Keratinocyte (primary cell): ENCODE measurements around the gene LAPTM5. TPM values are rescaled to one million over a fixed set of nuclear protein-coding genes. Genes with fewer than 3 reads are reported as not detected.

Experiments used
- DNase-seq: peaks from one replicate; pipeline ENCODE4 v3.0.0-alpha.2; 2011; ENCODE audit warnings: low read depth, missing footprints, low spot score
- FAIRE-seq: peaks from 2 replicates; lab custom pipeline; 2011; peaks lifted over from hg19 to GRCh38; lab: Jason Lieb, UNC
- H2AFZ ChIP-seq: 2 replicates; pipeline ENCODE4 v1.6.0; 2012; ENCODE audit warnings: low read length, control low read depth, inconsistent platforms; ENCODE audit not compliant: control insufficient read depth
- H3K27ac ChIP-seq: 2 replicates; pipeline ENCODE4 v1.5.1; 2011; ENCODE audit warnings: low read length; ENCODE audit not compliant: control insufficient read depth, insufficient read depth
- H3K27me3 ChIP-seq: 3 replicates; pipeline ENCODE4 v1.6.0; 2011; ENCODE audit warnings: low read length; ENCODE audit not compliant: control insufficient read depth, insufficient read depth; ENCODE audit errors: extremely low read depth
- H3K36me3 ChIP-seq, 2 experiments: 2 replicates in 1 of 2; 3 replicates in 1 of 2; pipeline ENCODE4 v1.5.1; 2011; ENCODE audit warnings: low read length in 2 of 2, mild to moderate bottlenecking in 1 of 2; ENCODE audit not compliant: control insufficient read depth in 2 of 2, insufficient read depth in 2 of 2; ENCODE audit errors: extremely low read depth in 1 of 2
- H3K4me1 ChIP-seq: 3 replicates; pipeline ENCODE4 v1.5.1; 2011; ENCODE audit warnings: low read length; ENCODE audit not compliant: control insufficient read depth, insufficient read depth; ENCODE audit errors: extremely low read depth
- H3K4me2 ChIP-seq: 3 replicates; pipeline ENCODE4 v1.6.0; 2011; ENCODE audit warnings: low read depth, low read length; ENCODE audit not compliant: control insufficient read depth, insufficient read depth; ENCODE audit errors: extremely low read depth
- H3K4me3 ChIP-seq, 3 experiments: fragments of 200-600 bp in 1 of 3; sonication (generic) in 1 of 3; 2 replicates in 2 of 3; 3 replicates in 1 of 3; pipeline ENCODE4 v1.5.1; 2011 to 2016; ENCODE audit warnings: low read length in 3 of 3, mild to moderate bottlenecking in 3 of 3, control low read depth in 2 of 3, inconsistent platforms in 1 of 3, low read depth in 1 of 3, mixed read lengths in 1 of 3, mixed run types in 1 of 3, moderate library complexity in 1 of 3; ENCODE audit not compliant: control insufficient read depth in 2 of 3, insufficient read depth in 2 of 3; ENCODE audit errors: extremely low read depth in 1 of 3
- H3K79me2 ChIP-seq: 2 replicates; pipeline ENCODE4 v1.6.0; 2012; ENCODE audit warnings: low read length; ENCODE audit not compliant: control insufficient read depth, insufficient read depth
- H3K9ac ChIP-seq: 3 replicates; pipeline ENCODE4 v1.6.0; 2011; ENCODE audit warnings: low read length; ENCODE audit not compliant: control insufficient read depth, insufficient read depth; ENCODE audit errors: extremely low read depth
- H3K9me1 ChIP-seq: 3 replicates; pipeline ENCODE4 v1.6.0; 2011; ENCODE audit warnings: low read length; ENCODE audit not compliant: control insufficient read depth, insufficient read depth; ENCODE audit errors: extremely low read depth
- H3K9me3 ChIP-seq: 2 replicates; pipeline ENCODE4 v1.5.1; 2012; ENCODE audit warnings: low read depth, low read length; ENCODE audit not compliant: control insufficient read depth
- H4K20me1 ChIP-seq: 3 replicates; pipeline ENCODE4 v1.6.0; 2011; ENCODE audit warnings: low read length; ENCODE audit not compliant: control insufficient read depth, insufficient read depth; ENCODE audit errors: extremely low read depth
- CTCF ChIP-seq, 3 experiments: IDR thresholded peaks in 1 of 3; conservative IDR thresholded peaks in 1 of 3; optimal IDR thresholded peaks in 1 of 3; 2 replicates in 2 of 3; 3 replicates in 1 of 3; pipeline versions ENCODE3 to v1.5.1; 2011; ENCODE audit warnings: low read length in 3 of 3, mild to moderate bottlenecking in 3 of 3, moderate library complexity in 2 of 3, control low read depth in 1 of 3, inconsistent platforms in 1 of 3; ENCODE audit not compliant: insufficient read depth in 2 of 3; ENCODE audit errors: extremely low read depth in 1 of 3
- EZH2 ChIP-seq: IDR thresholded peaks from one replicate; pipeline ENCODE4 v1.6.1; 2012; ENCODE audit warnings: inconsistent platforms, mild to moderate bottlenecking, low read length, moderate library complexity
- dilution Hi-C: fragments of 300-500 bp; cut with MboI; formaldehyde crosslinking; loops from one replicate; pipeline ENCODE4 v1.7.0; 2020; ENCODE audit warnings: low sequenced_read_pairs; ENCODE audit not compliant: extremely low pct_ligation_motif_present
- polyA plus RNA-seq, 5 experiments: library from polyadenylated mRNA; depleted of rRNA in 3 of 5; stranded (reverse) in 3 of 5; stranded (forward) in 1 of 5; unstranded in 1 of 5; fragments of >200 nt; gene quantifications; 1 replicate in 1 of 5; 2 replicates in 3 of 5; 3 replicates in 1 of 5; pipeline versions ENCODE4 v1.2.1 to v1.2.3, GENCODE V29; 2011 to 2012; ENCODE audit warnings: missing spikeins in 2 of 5, low read depth in 1 of 5, low replicate concordance in 1 of 5

Gene LAPTM5
- polyA plus RNA-seq, 1 donor (not counting 4 experiments of a cell fraction or from before 2014, with no cell fraction given): 0.18 TPM

- H2AFZ ChIP-seq: no peak overlapping the region
- TF ChIP-seq CTCF (optimal IDR thresholded peaks at IDR 0.05 in 1 of 3, IDR thresholded peaks at IDR 0.05 in 1 of 3, conservative IDR thresholded peaks at IDR 0.05 in 1 of 3; ENCODE audit: extremely low read depth in 1 of 3, insufficient read depth in 2 of 3, low read length in 3 of 3): no peak
- no peak for TF ChIP-seq EZH2
- H3K9me3 ChIP-seq: no peaks in the 10 kb centered on the region
- dilution Hi-C loops: no loop called here
- no peaks in the 10 kb centered on the region for H3K9me1 ChIP-seq
- H3K79me2 ChIP-seq: no peaks in the 10 kb centered on the region
- peak overlapping the region; percentile 24 for H3K4me2 ChIP-seq
- DNase-seq (no peak), FAIRE-seq (no peak)
- no peaks in the 10 kb centered on the region for H4K20me1 ChIP-seq
- no peak overlapping the region for H3K4me3 ChIP-seq
- H3K27me3 ChIP-seq: peaks cover 8% of the 10 kb centered on the region
- no peak overlapping the region for H3K9ac ChIP-seq
- peaks cover 18% of the 10 kb centered on the region for H3K4me1 ChIP-seq
- H3K27ac ChIP-seq: no peak overlapping the region
- no peaks in the 10 kb centered on the region for H3K36me3 ChIP-seq
Measured at GRCh38 chr1:30756206-30756544, 1.4 kb downstream of the LAPTM5 start.

GRCh38 chr1:30755746-30756145 is 1.8 kb downstream of the LAPTM5 start:
- no peak overlapping the region for H3K9ac ChIP-seq
- dilution Hi-C loops: no loop called here
- H4K20me1 ChIP-seq: no peaks in the 10 kb centered on the region
- DNase-seq: no peak
- no peaks in the 10 kb centered on the region for H3K9me3 ChIP-seq
- H3K27ac ChIP-seq: no peak overlapping the region
- no peak overlapping the region for H2AFZ ChIP-seq
- H3K36me3 ChIP-seq: no peaks in the 10 kb centered on the region
- no peak overlapping the region for H3K4me3 ChIP-seq
- H3K9me1 ChIP-seq: no peaks in the 10 kb centered on the region
- FAIRE-seq: no peak
- no peak for TF ChIP-seq EZH2
- TF ChIP-seq CTCF (optimal IDR thresholded peaks at IDR 0.05 in 1 of 3, IDR thresholded peaks at IDR 0.05 in 1 of 3, conservative IDR thresholded peaks at IDR 0.05 in 1 of 3; ENCODE audit: extremely low read depth in 1 of 3, insufficient read depth in 2 of 3, low read length in 3 of 3): no peak
- H3K27me3 ChIP-seq: peaks cover 8% of the 10 kb centered on the region
- peaks cover 18% of the 10 kb centered on the region for H3K4me1 ChIP-seq
- H3K79me2 ChIP-seq: no peaks in the 10 kb centered on the region
- peak overlapping the region; percentile 24 for H3K4me2 ChIP-seq
